Left renal cortex interstitium (tissue), 4 donors: ENCODE data around the gene NEAT1. TPM values are rescaled to one million over a fixed set of nuclear protein-coding genes. Genes with fewer than 3 reads are reported as not detected.

Experiments
- DNase-seq, 4 donors: peaks; one replicate each; pipeline ENCODE4 v3.0.0-alpha.2; 2013; ENCODE audit warnings: low read depth in 4 of 4, low spot score in 2 of 4, missing footprints in 1 of 4
- polyA plus RNA-seq, 4 donors: library from polyadenylated mRNA; unstranded; fragments of 120-200 nt; gene quantifications; one replicate each; pipeline ENCODE4 v1.2.1, GENCODE V29; 2013; ENCODE audit not compliant: insufficient read length in 4 of 4

Gene NEAT1
- polyA plus RNA-seq, 4 donors, result 71.3 to 336 (median 211) TPM

DNA sequence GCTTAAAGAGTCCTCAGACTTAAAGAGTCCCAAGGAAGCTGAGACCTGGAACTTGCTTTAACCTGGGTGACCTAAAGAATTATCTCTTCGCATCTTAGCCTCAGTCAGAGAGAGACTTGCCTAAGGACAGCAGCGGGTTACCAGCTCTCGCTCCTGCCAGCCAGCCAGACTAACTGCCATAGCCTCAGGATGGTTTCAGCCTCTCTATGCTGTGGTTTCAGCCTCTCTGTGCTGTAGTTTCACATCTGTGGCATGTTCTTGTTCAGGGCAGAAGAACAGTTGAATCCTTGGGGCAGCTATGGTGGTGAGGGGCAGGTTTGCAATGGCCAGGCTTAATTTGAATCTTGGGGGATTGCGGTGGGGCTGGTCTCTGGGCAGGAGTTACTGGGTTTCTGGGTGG lies 33.9 kb upstream of the NEAT1 start:
- no peak for DNase-seq

DNA sequence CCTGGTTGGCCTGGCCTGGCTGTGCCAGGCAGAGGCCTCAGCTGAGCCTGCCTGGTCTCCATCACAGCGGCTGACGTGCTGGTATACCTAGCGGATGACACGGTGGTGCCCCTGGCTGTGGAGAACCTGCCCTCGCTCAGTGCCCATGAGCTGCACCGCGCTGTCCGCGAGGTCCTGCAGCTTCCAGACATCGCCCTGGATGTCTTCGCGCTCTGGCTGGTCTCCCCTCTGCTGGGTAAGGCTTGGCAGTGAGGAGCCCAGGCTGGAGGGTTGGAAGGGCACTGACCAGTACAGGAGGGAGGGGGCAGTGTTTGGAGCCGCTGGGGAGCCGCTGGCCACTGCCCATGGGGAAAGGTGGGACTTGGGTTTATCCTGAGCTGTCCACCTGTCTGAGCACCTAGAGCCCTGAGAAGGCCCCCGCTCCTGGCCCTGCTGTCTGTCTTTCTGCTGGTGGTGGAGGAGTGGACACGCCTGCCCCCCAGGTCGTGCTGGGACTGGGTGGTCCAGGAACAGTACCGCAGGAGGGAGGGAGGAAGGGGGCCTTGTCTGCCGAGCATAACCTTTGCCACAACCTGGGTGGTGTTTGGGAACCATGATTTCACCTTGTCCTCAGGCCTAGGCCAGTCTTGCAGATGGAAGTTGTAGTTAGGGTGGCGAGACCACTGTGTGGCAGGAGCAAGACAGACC lies 33.2 kb upstream of the NEAT1 start:
- no peak for DNase-seq

DNA sequence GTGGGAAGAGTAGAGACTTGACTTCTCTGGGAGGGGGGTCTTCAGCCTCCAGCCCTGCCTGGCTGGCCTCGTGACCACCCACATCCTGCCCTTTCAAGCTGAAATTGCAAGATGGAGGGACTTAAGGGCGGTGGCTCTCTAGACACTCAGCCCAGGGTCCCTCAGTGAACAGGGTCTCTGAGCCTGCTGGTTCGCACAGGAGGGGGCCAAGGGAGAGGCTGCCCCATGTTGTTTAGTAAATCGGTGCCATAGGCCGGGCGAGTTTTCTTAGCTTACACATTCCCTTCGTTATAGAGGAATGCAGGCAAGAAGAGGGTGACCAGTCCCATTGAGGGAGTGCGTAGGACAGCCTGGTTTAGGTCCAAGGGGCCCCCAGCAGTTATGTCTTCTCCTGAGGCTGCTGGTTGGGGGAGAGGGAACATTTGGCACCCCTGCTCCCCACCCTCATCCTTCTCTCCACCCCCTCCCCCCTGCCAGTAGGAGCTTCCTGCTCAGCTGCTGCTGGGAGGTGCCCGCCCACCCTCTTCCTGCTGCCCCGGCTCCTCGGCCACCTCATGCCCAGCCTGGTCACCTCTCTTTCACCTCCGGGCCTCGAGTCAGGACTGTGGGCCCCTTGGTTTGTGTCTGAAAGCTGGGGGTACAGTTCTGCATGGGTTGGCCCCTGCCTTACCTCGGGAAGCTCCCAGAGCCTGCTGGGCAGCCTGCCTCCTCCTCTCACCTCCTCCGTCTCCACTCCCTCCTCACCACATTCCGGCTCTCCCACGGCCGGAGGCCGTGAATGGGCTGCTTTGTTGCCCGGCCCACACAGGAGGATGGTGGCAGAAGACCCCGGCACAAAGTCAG lies 32.3 kb upstream of the NEAT1 start:
- no peak for DNase-seq

DNA sequence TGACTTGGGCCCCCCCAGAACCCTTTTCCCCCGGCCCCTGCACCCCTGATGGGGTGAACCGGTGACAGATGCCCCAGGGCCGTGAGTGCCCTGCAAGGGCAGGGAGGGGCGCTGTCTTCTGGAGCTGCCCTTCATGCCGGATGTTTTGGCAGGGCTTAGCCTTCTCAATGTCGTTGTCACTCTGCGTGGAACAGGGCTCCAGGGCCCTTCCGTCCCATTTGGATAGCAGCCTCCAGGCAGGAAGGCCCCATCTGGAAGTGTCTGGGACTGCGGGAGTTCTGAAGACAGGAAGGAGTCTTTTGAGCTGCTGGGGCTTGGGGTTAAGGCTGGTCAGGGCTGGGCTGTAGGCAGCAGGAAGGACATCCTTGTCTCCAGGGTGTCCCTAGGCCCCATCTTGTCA lies 31.6 kb upstream of the NEAT1 start:
- no peak for DNase-seq

DNA sequence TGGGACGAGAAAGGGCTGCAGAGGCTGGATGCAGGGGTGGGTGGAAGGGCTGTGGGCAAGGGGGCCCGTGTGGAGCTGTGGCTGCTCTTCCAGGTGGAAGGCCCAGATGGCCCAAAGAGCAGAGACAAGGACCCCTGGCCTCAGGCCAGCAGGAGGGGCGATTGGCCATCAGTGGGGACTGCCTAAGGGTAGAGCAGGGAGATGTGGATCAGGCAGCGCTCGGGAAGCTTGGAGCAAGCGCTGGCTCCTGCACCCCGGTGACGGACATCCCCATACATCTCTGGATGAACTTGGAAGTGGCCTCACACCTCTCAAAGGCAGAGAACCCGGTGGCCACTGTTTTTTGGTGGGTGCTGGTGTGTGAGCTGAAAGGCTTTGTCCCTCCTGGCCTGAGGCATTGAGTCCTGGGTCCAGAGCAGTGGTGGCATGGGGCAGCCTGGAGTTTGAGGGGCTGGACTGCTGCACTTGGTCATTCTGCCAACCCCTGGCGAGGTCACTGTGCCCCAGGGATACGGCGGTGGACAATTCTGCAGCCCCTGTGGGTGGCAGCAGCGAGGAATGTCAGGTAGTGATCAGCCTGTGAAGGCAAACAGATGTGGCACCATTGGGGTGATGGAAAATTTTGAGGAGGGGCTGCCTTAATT lies 30.3 kb upstream of the NEAT1 start:
- DNase-seq, result no peak

DNA sequence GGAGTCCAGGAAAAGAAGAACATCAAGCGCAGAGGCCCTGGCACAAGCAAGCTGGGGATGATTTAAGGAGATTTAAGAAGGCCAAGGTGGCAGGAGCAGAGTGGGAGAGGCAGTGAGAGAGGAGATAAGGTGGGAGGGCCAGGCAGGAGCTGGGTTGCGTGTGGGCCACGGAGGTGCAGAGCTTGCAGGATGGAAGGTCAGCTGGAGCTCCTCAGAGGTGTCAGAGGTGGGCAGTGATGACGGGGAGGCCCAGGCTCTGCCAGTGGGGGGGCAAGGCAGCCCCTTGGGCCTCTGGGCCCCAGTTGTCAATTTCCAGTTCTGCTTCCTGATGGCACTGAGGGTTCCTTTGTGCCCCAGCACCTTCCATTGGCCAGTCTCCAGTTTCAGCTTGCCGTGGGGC lies 29.7 kb upstream of the NEAT1 start:
- DNase-seq, result no peak

DNA sequence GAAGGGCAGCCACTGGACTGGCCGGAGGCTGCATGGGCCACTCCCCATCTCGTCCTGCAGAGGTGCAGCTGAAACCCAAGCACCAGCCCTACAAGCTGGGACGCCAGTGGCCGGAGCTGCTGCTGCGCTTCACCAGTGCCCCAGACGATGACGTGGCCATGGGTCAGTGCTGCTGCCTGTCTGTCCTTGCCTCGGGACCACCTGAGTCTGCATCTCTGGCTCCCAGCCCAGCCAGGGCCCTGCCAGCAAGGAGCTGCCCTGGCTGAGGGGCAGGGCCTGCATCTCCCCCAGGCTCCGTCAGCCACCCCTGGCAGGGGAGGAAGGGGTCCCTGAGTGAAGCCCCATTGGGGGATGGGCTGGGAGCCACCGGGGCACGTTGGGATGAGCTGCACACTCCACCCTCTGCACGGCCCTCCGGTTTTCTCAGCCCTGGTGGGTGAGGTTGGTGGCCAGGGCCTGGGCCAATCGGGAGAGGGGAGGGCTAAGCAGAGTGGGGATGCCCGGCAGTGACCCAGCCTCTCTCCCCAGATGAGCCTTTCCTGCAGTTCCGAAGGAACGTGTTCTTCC lies 29.0 kb upstream of the NEAT1 start:
- DNase-seq, result no peak

DNA sequence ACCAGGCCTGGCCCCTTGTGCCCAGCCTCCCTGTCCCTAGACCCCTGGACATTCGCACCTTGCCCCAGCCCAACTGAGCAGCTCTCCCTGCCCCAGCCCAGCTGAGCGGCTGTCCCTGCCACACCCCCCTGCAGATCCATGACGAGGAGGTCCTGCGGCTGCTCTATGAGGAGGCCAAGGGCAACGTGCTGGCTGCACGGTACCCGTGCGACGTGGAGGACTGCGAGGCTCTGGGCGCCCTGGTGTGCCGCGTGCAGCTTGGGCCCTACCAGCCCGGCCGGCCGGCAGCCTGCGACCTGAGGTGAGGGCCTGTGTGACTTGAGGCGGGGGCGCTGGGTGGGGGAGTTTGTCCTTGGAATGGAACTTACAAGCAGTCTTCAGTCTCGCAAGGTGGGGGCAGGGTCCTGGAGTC lies 28.5 kb upstream of the NEAT1 start:
- DNase-seq, result no peak

DNA sequence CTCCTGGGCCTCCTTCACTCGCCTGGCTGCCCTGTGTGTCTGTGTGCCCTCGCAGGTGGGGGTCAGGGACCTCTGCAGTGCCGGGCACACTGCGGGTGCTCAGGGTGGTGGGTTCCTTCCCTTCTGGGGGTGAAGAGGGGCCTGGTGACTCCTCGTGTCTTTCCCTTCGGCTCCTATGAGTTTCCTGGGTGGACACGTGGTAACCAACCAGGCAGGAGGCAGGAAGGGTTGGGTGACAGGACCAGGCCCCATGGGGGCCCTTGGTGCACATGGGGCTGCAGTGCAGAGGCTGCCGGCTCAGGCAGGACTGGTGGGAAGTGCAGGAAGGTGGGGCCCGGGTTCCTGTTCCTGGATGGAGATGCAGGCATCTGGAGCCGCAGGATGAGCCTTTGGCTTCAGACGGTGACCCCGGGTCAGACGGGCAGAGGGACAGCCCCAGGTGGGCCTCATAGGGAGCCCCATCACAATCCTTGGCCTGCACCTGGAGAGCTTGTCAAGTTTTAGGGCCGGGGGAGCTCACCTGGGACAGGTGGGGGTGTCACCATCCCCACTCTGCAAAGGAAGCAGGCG lies 26.6 kb upstream of the NEAT1 start:
- no peak for DNase-seq

DNA sequence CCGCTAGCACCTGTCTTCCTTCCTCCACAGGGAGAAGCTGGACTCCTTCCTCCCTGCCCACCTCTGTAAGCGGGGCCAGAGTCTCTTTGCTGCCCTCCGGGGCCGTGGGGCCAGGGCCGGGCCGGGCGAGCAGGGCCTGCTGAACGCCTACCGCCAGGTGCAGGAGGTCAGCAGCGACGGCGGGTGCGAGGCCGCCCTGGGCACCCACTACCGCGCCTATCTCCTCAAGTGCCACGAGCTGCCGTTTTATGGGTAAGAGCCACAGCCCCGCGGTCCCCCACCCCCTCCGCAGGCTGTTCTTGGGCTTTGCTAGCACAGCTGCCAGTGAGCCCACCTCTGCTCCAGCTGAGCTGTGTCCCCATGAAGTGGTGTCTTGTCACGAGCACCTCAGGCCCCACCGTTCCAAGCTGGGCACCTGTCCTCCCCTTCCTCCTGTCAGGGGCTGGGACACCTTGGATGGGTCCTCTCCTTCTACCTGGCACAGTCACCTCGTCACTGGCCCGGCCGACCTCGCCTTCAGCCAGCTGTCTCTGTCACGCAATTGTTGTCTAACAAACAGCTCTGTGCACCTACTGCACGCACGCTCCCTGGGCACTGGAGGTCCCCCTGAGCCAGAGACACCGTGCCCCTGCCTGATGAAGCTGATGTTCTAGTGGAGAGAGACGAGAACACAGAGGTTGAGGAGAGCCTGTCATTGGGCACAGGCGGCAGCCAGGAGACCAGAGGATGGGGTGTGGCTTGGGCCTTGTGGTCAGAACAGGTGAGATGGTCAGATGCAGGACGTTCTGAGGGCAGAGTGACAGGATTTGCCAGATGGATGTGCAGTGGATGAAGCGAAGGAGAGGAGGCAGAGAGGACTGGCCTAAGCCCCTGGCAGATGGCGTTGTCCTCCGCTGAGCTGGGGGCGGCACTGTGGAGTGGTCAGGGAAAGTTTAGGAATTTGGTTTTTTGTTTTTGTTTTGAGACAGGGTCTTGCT lies 25.5 kb upstream of the NEAT1 start:
- DNase-seq, result no peak

DNA sequence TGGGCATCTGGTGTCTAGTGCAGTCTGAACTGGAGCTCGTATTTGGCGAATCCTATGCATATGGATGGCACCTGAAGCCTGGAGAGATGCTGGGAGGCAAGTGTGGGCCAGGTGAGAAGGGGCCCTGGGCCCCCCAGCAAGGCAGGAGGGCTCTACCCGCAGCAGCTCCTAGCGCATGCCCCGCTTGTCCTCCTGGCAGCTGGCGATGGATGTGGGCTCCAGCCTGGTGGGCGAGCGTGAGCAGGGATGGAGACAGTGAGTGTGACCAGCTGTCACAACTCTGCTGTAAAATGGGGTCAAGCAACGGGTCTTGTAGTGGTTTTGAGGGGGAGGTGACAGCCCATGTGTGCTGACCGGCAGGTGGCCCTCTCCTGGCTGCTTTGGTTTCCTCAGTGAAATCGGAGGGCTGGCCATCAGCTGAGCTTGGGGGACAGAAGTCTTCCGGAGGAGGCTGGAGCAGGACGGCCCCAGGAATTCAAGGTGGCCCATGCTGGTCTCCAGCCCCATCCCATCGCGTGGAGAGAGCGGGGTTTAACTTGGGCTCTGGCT lies 24.2 kb upstream of the NEAT1 start:
- DNase-seq, result no peak

DNA sequence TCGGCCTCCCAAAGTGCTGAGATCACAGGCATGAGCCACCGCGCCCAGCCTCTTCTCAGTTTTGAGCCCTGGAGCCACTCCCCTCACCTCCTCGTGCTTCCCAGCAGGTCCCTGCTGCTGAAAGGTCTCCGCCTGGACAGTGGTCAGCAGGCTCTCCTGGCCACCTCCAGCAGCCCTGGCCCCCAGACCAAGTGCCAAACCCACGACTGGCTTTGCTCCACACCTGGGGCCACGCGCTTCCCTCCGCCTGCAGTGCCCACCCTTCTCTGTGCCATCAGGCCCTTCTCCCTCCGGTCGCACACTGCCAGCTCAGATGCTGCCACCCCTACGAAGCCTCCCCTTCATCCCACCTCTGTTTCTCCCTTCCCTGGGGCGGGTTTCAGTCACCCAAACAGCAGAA lies 23.3 kb upstream of the NEAT1 start:
- no peak for DNase-seq

DNA sequence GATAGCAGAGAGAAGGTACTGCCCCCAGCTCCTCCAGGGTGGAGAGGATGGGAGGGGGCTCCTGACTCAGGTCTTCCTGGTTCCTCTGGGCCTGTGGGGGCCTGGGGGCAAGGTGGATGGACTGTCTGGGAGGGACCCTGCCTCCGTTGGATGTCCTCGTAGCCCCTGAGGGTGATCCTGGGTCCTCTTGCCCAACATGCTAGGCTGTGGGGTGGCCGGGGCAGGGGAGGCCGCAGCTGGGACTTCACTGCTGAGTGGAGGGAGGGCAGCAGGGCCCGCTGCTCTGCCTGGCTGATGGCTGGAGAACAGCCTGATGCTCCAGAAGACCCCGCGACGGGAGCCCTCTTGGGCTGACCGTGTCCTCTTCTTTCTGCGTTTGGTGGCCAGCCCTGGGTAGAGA lies 22.8 kb upstream of the NEAT1 start:
- no peak for DNase-seq

DNA sequence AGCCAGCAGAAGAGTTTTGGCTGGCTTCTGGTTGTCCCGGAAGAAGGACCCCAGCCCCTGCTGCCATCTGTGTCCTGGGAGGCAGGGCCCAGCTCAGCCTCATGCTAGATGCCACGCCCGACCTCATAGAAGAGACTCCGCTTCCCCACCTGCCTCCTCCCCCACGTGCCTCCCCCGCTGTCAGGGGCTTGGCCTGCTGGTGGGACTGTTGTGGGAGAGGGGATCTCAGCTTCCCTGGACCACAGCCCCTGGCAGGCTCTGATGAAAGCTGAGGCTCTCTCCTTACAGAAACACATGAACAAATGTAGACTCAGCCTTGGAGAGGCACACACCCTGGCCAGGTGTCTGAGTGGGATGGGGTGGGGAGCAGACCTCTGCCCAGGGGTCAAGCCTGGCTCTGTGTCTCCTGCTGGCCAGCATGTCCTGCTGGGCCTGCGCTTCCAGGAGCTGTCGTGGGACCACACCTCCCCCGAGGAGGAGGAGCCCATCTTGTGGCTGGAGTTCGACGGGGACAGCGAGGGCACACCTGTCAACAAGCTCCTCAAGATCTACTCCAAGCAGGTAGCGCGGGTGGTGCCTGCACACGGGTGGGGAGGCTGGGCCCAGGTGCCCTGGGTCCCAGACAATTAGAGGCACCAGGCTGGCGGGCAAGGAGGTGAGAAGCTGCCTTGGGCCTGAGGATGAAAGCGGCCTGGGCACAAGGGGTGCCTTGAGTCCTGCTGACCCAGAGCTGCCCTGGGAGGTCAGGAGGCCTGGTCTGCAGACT lies 22.1 kb upstream of the NEAT1 start:
- no peak for DNase-seq

DNA sequence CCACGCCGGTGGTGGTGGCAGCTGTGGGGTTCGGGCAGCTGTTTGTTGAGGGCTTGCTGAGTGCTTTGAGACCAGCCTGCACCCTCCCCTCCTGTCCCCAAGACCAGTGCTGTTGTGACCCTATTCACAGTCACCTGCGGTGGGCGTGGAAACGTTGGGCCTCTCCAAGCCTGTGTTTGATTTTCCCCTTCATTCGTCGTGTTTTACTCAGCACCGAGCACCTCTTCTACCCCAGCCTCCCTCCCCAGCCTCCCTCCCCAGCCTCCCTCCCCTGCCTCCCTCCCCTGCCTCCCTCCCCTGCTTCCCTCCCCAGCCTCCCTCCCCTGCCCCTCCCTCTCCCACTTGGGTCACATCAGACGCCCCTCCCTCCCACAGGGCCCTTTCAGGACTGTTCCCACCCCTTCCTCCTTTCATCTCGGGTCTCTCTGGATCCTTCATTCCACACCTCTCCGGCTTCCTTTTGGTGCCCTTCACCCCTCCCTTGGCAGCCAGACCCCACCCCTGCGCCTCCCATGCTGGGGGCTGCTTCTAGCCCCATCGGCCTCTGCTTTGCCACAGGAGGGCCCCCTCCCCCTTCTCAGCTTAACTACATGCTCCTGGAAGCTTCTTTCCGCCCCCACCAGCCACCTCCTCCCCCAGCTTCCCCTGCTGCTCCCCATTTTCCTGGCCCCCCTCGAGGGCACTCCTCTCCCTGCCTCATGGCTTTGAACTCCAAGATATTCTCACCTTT lies 21.4 kb upstream of the NEAT1 start:
- no peak for DNase-seq

DNA sequence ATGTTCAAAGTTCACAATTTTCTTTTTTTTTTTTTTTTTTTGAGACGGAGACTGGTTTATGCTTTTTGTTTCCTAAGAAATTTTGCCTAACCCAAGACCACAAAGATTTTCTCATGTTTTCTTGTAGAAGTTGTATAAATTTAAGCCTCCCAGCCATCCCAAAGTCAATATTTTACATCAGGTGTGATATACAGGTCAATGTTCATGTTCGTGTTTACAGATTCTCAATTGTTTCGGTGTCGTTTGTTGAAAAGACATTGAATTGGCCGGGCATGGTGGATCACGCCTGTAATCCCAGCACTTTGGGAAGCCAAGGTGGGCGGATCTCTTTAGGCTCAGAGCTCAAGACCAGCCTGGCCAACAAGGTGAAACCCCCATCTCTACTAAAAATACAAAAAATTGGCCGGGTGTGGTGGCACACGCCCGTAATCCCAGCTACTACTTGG lies 20.8 kb upstream of the NEAT1 start:
- no peak for DNase-seq

DNA sequence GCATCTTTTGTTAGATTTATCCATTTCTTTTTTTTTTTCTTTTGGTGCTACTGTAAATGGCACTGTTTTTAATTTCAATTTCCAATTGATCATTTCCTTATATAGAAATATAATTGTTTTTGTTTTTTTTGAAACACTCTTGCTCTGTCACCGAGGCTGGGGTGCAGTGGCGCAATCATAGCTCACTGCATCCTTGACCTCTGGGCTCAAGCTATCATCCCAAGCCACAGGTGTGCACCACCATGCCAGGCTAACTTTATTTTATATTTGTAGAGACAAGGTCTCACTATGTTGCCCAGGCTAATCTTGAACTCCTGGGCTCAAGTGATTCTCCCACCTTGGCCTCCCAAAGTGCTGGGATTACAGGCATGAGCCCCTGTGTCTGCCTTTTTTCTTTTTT lies 19.8 kb upstream of the NEAT1 start:
- DNase-seq, result no peak

DNA sequence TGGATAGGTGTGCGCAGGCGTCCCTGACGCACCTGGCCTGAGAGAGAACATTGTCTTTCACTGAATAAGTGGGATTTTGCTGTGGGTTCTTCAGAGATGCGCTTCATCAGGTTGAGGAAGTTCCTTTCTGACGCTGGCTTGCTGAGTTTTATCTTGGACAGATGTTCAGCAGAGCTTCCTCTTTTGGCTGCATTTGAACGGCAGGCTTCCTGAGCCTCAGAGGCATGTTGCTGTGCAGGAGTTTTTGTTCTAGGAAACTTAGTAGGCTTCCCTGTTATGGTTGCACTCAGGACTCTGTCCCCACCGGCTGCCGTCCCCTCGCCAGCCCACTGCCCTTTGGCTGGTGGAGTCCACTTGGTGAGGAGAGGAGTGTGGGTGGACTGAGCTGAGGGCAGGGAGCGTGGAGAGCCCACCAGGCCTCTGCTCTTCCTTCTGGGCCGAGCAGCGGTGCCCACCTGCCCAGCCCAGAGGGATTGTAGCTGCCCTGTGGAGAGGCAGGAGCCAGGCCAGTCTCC lies 18.9 kb upstream of the NEAT1 start:
- DNase-seq, result no peak
